Stimulated activated CD8-positive, alpha-beta memory T cell treated with anti-CD3 and anti-CD28 coated beads, Interleukin-2, amount 100 ng/mL, for 48 hours (primary cell): Measurements from ENCODE around the gene GPR17.

Experiments
- DNase-seq, 2 donors: peaks; one replicate each; pipeline ENCODE4 v3.0.0-alpha.2; 2020; ENCODE audit warnings: low read depth in 2 of 2

Gene GPR17

GRCh38 chr2:127694986-127695385 lies 49.0 kb downstream of the GPR17 start:
- no peak for DNase-seq

GRCh38 chr2:127695491-127696472 lies 49.8 kb downstream of the GPR17 start:
- peak in 1 of 2 donors; percentile 46 for DNase-seq

GRCh38 chr2:127697482-127698180 lies 51.7 kb downstream of the GPR17 start:
- DNase-seq, result no peak

- DNase-seq, result no peak
These were observed 52.8 kb downstream of the GPR17 start for GRCh38 chr2:127698553-127699355.

GRCh38 chr2:127700527-127701192 lies 54.7 kb downstream of the GPR17 start:
- no peak for DNase-seq

- peak; percentile 80 to 85 for DNase-seq
These were observed 55.3 kb downstream of the GPR17 start, which contains the start of gene SFT2D3 for GRCh38 chr2:127701193-127701650. Gene SFT2D3, plus strand, starts transcription at chr2:127701497. Its CDS starts 32 bp downstream, at chr2:127701529.

GRCh38 chr2:127701651-127702394 lies 55.9 kb downstream of the GPR17 start:
- peak; percentile 52 to 70 for DNase-seq
